Kidney (tissue), 14 donors: ENCODE results near the gene SPRR1A. TPM values are rescaled to one million over a fixed set of nuclear protein-coding genes. Genes with fewer than 3 reads are reported as not detected.

Source experiments
- DNase-seq, 5 donors: peaks; one replicate each; pipeline ENCODE4 v3.0.0-alpha.2; 2013 to 2020
- FAIRE-seq: peaks from 2 replicates; lab custom pipeline; 2012; peaks lifted over from hg19 to GRCh38; lab: Jason Lieb, UNC
- H3K27ac ChIP-seq, 2 donors: one replicate each; pipeline ENCODE4 v1.7.0; 2013; ENCODE audit warnings: low read depth in 2 of 2, low read length in 2 of 2, inconsistent platforms in 1 of 2
- H3K27me3 ChIP-seq: one replicate; pipeline ENCODE4 v1.7.1; 2013; ENCODE audit warnings: low read length, inconsistent platforms; ENCODE audit not compliant: control insufficient read depth, insufficient read depth
- H3K36me3 ChIP-seq, 3 donors: one replicate each; pipeline versions ENCODE4 v1.7.0 to v1.7.1; 2013; ENCODE audit warnings: low read length in 3 of 3, control low read depth in 1 of 3, inconsistent platforms in 1 of 3; ENCODE audit not compliant: insufficient read depth in 3 of 3, control insufficient read depth in 2 of 3
- H3K4me1 ChIP-seq, 3 donors: one replicate each; pipeline versions ENCODE4 v1.7.0 to v1.7.1; 2013; ENCODE audit warnings: low read length in 3 of 3, inconsistent platforms in 1 of 3, low read depth in 1 of 3; ENCODE audit not compliant: control insufficient read depth in 2 of 3, insufficient read depth in 2 of 3
- H3K4me3 ChIP-seq, 3 donors: one replicate each; pipeline versions ENCODE4 v1.7.0 to v1.8.1; 2013; ENCODE audit warnings: low read length in 3 of 3, control low read depth in 1 of 3, inconsistent platforms in 1 of 3
- H3K9ac ChIP-seq, 3 donors: one replicate each; pipeline versions ENCODE4 v1.7.0 to v1.7.1; 2013; ENCODE audit warnings: low read length in 3 of 3, control low read depth in 1 of 3, inconsistent platforms in 1 of 3
- H3K9me3 ChIP-seq, 3 donors: one replicate each; pipeline versions ENCODE4 v1.7.0 to v1.7.1; 2013; ENCODE audit warnings: low read length in 3 of 3, control low read depth in 1 of 3, inconsistent platforms in 1 of 3; ENCODE audit not compliant: control insufficient read depth in 2 of 3, insufficient read depth in 1 of 3
- CTCF ChIP-seq: IDR thresholded peaks from 3 replicates; pipeline ENCODE4 v1.5.1; 2012; ENCODE audit warnings: mild to moderate bottlenecking, moderate library complexity, borderline replicate concordance; ENCODE audit not compliant: insufficient read depth; ENCODE audit errors: extremely low read depth
- intact Hi-C: fragments of 100-400 bp; cut with DNase I; formaldehyde crosslinking; loops from one replicate; pipeline ENCODE4 v1.11.1; 2022
- polyA plus RNA-seq: library from polyadenylated mRNA; stranded (reverse); fragments of 350-450 nt; fragmentation: Illumina TruSeq; extraction: RNeasy Lipid Tissue Mini Kit (QIAGEN cat#74804); gene quantifications from one replicate; pipeline ENCODE4 v1.2.3, GENCODE V29; 2014; ENCODE audit warnings: low read depth, low replicate concordance; ENCODE audit not compliant: insufficient read depth
- total RNA-seq: library from RNA; stranded (reverse); fragmentation: NEBNext Ultra II Directional; extraction: Animal tissue kit (Norgen Biotek cat#: 25700); gene quantifications from one replicate; pipeline ENCODE4 v1.2.1, GENCODE V29; 2021
- donor health status: control.
- donor health status: control.
- donor health status: control.
- donor health status: control.
- donor health status: control.
- donor health status: DM: yes; HTN: yes; CAD: no.
- donor health status: Normal renal cell carcinoma (clear cell type).

SPRR1A gene
- total and polyA plus RNA-seq, 2 donors from 2014 or later, result not detected

- no peak for DNase-seq
- no peaks in the 10 kb centered on the region for H3K9me3 ChIP-seq
- H3K4me3 ChIP-seq, result no peak overlapping the region
- H3K36me3 ChIP-seq, result no peaks in the 10 kb centered on the region
- no peak overlapping the region for H3K27ac ChIP-seq
- H3K4me1 ChIP-seq, result no peaks in the 10 kb centered on the region
- H3K27me3 ChIP-seq, result no peaks in the 10 kb centered on the region
- no peak for TF ChIP-seq CTCF
- no peak for FAIRE-seq
- H3K9ac ChIP-seq, result no peak overlapping the region
- intact Hi-C loops, result no loop called here
Measured at GRCh38 chr1:153028766-153029165, 44.9 kb downstream of the SPRR1A start.

- FAIRE-seq (no peak), DNase-seq (no peak)
- Histone ChIP-seq H3K4me1 (no peaks in the 10 kb centered on the region), H3K27ac (no peak within 1 kb of the TSS), H3K4me3 (no peak within 1 kb of the TSS), H3K9ac (no peak within 1 kb of the TSS), H3K36me3 (no peaks in the 10 kb centered on the region), H3K9me3 (no peaks in the 10 kb centered on the region), H3K27me3 (no peaks in the 10 kb centered on the region)
- intact Hi-C loops, result no loop called here
- no peak for TF ChIP-seq CTCF
Measured at GRCh38 chr1:153030895-153031294, 47.0 kb downstream of the SPRR1A start, which contains the start of gene SPRR1B. TSS of gene SPRR1B (plus strand) at chr1:153031203. CDS start at chr1:153032346, 1,143 bp downstream.

GRCh38 chr1:153032073-153032472 is 48.2 kb downstream of the SPRR1A start:
- no peak for DNase-seq
- no peak for TF ChIP-seq CTCF
- Histone ChIP-seq H3K4me1 (no peaks in the 10 kb centered on the region), H3K9ac (no peak overlapping the region), H3K4me3 (no peak overlapping the region), H3K27ac (no peak overlapping the region), H3K9me3 (no peaks in the 10 kb centered on the region), H3K27me3 (no peaks in the 10 kb centered on the region), H3K36me3 (no peaks in the 10 kb centered on the region)
- intact Hi-C loops, result no loop called here
- no peak for FAIRE-seq
